CD4-positive, alpha-beta T cell treated with Interleukin-10 for 1 hour (primary cell): ENCODE measurements around the gene ARRDC4.
"Not testable (repeated sequence)": the region's sequence is repeated elsewhere in the genome, so short reads cannot be mapped to it uniquely, and the experiment has no call there.

Experiments used
- DNase-seq: peaks from one replicate; pipeline ENCODE4 v3.0.0-alpha.2; 2020

The ARRDC4 gene

GRCh38 chr15:97966924-97967620, 6.6 kb downstream of the ARRDC4 start:
- no peak for DNase-seq

GRCh38 chr15:97967881-97968280, 7.4 kb downstream of the ARRDC4 start:
- DNase-seq = no peak

- DNase-seq = no peak
Measured at GRCh38 chr15:97968380-97968779, 7.9 kb downstream of the ARRDC4 start.

- DNase-seq = no peak
Measured at GRCh38 chr15:97972366-97972765, 11.9 kb downstream of the ARRDC4 start.

GRCh38 chr15:97976129-97976528, 15.6 kb downstream of the ARRDC4 start:
- no peak for DNase-seq

GRCh38 chr15:97976766-97977503, 16.4 kb downstream of the ARRDC4 start:
- DNase-seq = no peak

GRCh38 chr15:97977734-97978133, 17.2 kb downstream of the ARRDC4 start:
- DNase-seq = no peak

GRCh38 chr15:97978401-97979139, 18.1 kb downstream of the ARRDC4 start:
- no peak for DNase-seq

- no peak for DNase-seq
Measured at GRCh38 chr15:97979140-97979520, 18.6 kb downstream of the ARRDC4 start.

GRCh38 chr15:97981058-97981457, 20.6 kb downstream of the ARRDC4 start:
- no peak for DNase-seq

- no peak for DNase-seq
Measured at GRCh38 chr15:97981758-97982157, 21.3 kb downstream of the ARRDC4 start.

- DNase-seq = no peak
Measured at GRCh38 chr15:97984157-97984556, 23.7 kb downstream of the ARRDC4 start.

- DNase-seq = not testable (repeated sequence)
Measured at GRCh38 chr15:97985979-97986378, 25.5 kb downstream of the ARRDC4 start.

- DNase-seq = no peak
Measured at GRCh38 chr15:97986781-97987180, 26.3 kb downstream of the ARRDC4 start.

GRCh38 chr15:97989299-97989698, 28.8 kb downstream of the ARRDC4 start:
- DNase-seq = no peak

- DNase-seq = no peak
Measured at GRCh38 chr15:97991972-97992541, 31.6 kb downstream of the ARRDC4 start.

- DNase-seq = no peak
Measured at GRCh38 chr15:97992823-97993222, 32.3 kb downstream of the ARRDC4 start.

GRCh38 chr15:97993310-97993738, 32.8 kb downstream of the ARRDC4 start:
- no peak for DNase-seq

GRCh38 chr15:97994236-97994635, 33.7 kb downstream of the ARRDC4 start:
- DNase-seq = no peak

- DNase-seq = no peak
Measured at GRCh38 chr15:97995192-97995591, 34.7 kb downstream of the ARRDC4 start.

GRCh38 chr15:97995881-97996603, 35.5 kb downstream of the ARRDC4 start:
- no peak for DNase-seq

- no peak for DNase-seq
Measured at GRCh38 chr15:97998307-97999071, 38.0 kb downstream of the ARRDC4 start.
